Choroid plexus epithelial cell (primary cell): Measurements from ENCODE around the gene FOXP1.
A peak's percentile ranks its signal among the peaks of the same experiment; 100 is the strongest.

Source experiments
- DNase-seq: peaks from one replicate; pipeline ENCODE4 v3.0.0-alpha.2; 2010; ENCODE audit warnings: low read depth
- H3K4me3 ChIP-seq: 2 replicates; pipeline ENCODE4 v1.5.1; 2011; ENCODE audit warnings: low read depth, mild to moderate bottlenecking, control low read depth, low read length, moderate library complexity
- CTCF ChIP-seq: conservative IDR thresholded peaks from 2 replicates; pipeline ENCODE4 v1.5.1; 2011; ENCODE audit warnings: low read depth, mild to moderate bottlenecking, control low read depth, inconsistent platforms, low read length, moderate library complexity

Gene FOXP1

GRCh38 chr3:71346061-71346460 is 237.5 kb downstream of the FOXP1 start:
- no peak for DNase-seq
- no peak overlapping the region for H3K4me3 ChIP-seq
- TF ChIP-seq CTCF: no peak

- no peak for TF ChIP-seq CTCF
- no peak overlapping the region for H3K4me3 ChIP-seq
- DNase-seq: peak; percentile 59
Observed at GRCh38 chr3:71345429-71346040, 238.0 kb downstream of the FOXP1 start.

DNA sequence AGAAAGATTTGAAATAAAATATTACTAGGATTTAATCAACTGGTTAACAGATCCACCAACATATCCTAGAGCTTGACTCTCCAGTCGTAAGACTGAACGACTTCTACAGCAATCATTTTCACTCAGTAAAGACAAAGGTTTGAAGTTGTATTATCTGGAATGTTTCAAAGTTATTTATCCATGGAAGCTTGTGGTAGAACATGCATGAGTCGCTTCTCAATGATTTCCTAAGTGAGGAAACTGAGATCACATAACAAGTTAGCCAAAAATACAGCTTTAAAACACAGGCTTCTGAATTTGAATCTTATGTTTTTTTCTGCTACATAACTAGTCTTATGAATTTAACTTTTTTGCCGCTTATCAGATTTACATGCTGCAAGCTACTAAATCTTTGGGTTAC is 241.8 kb downstream of the FOXP1 start:
- peak; percentile 79 for DNase-seq
- no peak overlapping the region for H3K4me3 ChIP-seq
- TF ChIP-seq CTCF: no peak

- no peak for DNase-seq
- no peak overlapping the region for H3K4me3 ChIP-seq
- no peak for TF ChIP-seq CTCF
Observed at GRCh38 chr3:71339049-71339448, 244.5 kb downstream of the FOXP1 start.

DNA sequence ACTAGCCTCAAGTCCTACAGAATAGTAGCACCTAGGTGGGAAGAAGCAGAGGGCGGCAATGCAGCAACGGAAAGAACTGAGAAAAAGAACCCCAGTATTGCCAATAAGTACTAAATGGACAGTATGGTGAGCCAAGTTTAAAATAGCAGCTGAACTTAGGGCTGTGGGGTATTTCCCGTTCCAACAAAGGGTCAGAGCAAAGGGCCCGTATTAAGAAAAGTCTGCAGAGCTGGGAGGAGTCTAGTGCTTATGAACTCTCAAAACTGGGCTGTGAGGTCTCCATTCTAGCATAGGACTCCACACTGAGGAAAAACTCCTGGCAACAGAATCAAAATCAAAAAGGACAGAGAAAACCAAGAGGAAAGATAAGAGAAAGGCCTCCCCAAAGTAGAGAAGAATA is 250.7 kb downstream of the FOXP1 start:
- no peak overlapping the region for H3K4me3 ChIP-seq
- DNase-seq: peak; percentile 21
- no peak for TF ChIP-seq CTCF

GRCh38 chr3:71330909-71331308 is 252.6 kb downstream of the FOXP1 start:
- no peak for DNase-seq
- H3K4me3 ChIP-seq: no peak overlapping the region
- TF ChIP-seq CTCF: no peak

DNA sequence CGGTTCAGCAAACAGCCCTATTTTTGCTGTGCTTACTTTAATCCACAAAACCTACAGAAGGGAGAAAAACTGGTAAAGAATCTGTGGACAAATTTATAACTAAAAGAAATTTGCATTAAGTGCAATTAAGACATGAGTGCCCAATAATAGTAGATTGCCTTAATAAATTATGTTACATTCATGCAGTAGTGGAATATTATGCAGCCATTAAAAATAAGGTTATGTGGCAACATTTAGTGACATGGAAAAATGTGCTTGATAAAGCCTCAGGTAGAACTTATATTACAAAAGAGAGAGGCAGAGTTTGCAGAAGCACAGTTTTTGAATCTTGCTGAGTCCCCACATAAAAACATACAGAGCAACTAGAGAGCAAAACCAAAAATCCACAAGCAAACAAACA is 253.0 kb downstream of the FOXP1 start:
- TF ChIP-seq CTCF: no peak
- H3K4me3 ChIP-seq: no peak overlapping the region
- no peak for DNase-seq
